NT2/D1 (cell line): Measurements from ENCODE around the gene FAM76B.

ENCODE experiments used
- YY1 ChIP-seq: IDR thresholded peaks from 2 replicates; pipeline ENCODE4 v1.6.1; 2011; ENCODE audit not compliant: insufficient read length, insufficient read depth
- ZNF274 ChIP-seq: IDR thresholded peaks from 2 replicates; pipeline ENCODE4 v1.6.1; 2011; ENCODE audit warnings: mild to moderate bottlenecking, low read depth, low read length

DNA sequence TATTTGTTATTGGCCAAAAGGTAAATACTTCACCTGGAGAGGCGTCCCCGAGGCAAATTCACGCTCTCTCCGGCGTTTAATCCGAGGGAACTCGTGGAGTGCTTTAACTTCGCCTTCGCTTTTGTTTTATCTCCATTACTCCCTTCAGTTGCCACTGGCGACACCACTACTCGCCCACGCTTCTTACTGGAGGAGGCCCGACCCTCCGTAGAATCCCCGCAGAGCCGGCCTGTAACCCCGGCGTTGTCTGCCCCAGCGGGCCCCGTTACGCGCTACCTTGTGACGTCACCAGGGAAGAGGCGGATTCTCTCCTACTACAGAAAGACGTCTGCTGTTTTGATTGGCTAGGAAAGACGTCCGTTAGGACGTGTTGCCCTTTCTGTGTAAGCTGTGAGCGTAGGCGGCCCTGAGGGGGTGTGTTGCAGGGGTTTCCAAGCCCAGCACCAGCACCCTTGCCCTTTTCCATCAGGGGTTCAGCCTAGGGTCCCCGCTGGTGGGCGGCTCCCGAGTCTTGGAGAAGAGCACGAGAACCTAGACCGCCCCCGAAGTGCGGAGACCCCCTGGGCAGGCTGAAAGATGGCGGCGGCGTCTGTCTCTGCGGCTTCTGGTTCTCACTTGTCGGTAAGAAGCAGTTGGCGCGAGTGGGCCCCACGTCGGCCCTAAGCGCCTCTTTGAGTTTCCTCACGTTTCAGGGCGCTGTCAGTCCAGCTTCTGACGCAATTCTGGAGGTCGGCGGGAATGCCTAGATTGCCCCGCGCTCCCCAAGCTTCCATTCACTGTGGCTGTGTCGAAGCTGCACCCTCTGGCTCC is 746 bp upstream of the FAM76B start, which contains the start of gene CEP57:
- TF ChIP-seq YY1 (peak; percentile 32), ZNF274 (no peak)
